DND-41 (cell line): ENCODE measurements around the gene GSDMA.

Experiments used
- ATAC-seq: fragments of 200-7000 bp; cut with Tn5 transposase; 3 replicates; pipeline ENCODE4 v1.9.1; 2021; ENCODE audit warnings: low read depth; ENCODE audit not compliant: insufficient read depth
- DNase-seq: peaks from one replicate; pipeline ENCODE4 v3.0.0-alpha.2; 2020
- H2AFZ ChIP-seq: 2 replicates; pipeline ENCODE4 v1.6.0; 2012; ENCODE audit warnings: low read depth, low read length
- H3K27ac ChIP-seq: 2 replicates; pipeline ENCODE4 v1.5.1; 2012; ENCODE audit warnings: low read length, inconsistent platforms
- H3K27me3 ChIP-seq: fragments of 200-600 bp; sonication (generic); 2 replicates; pipeline ENCODE4 v1.6.0; 2012; ENCODE audit warnings: low read length, mild to moderate bottlenecking, inconsistent platforms; ENCODE audit not compliant: insufficient read depth, poor library complexity
- H3K36me3 ChIP-seq: 2 replicates; pipeline ENCODE4 v1.5.1; 2012; ENCODE audit warnings: low read length, inconsistent platforms; ENCODE audit not compliant: insufficient read depth
- H3K4me1 ChIP-seq: 2 replicates; pipeline ENCODE4 v1.5.1; 2012; ENCODE audit warnings: mild to moderate bottlenecking, low read length; ENCODE audit not compliant: insufficient read depth
- H3K4me2 ChIP-seq: 2 replicates; pipeline ENCODE4 v1.6.0; 2012; ENCODE audit warnings: mild to moderate bottlenecking, moderate library complexity, low read length, inconsistent platforms; ENCODE audit not compliant: insufficient read depth
- H3K4me3 ChIP-seq, 2 experiments: fragments of 200-600 bp in 1 of 2; shearing (Covaris generic) in 1 of 2; 2 replicates each; pipeline ENCODE4 v1.5.1; 2012 to 2016; ENCODE audit warnings: inconsistent platforms in 2 of 2, low read length in 2 of 2, mild to moderate bottlenecking in 2 of 2, low read depth in 1 of 2, moderate library complexity in 1 of 2
- H3K79me2 ChIP-seq: 2 replicates; pipeline ENCODE4 v1.6.0; 2012; ENCODE audit warnings: low read length, inconsistent platforms; ENCODE audit not compliant: insufficient read depth
- H3K9ac ChIP-seq: 2 replicates; pipeline ENCODE4 v1.6.0; 2012; ENCODE audit warnings: low read depth, mild to moderate bottlenecking, inconsistent platforms, low read length, moderate library complexity
- H3K9me3 ChIP-seq: 2 replicates; pipeline ENCODE4 v1.5.1; 2012; ENCODE audit warnings: low read length, moderate library complexity, mild to moderate bottlenecking, inconsistent platforms; ENCODE audit not compliant: insufficient read depth, severe bottlenecking
- H4K20me1 ChIP-seq: 2 replicates; pipeline ENCODE4 v1.6.0; 2012; ENCODE audit warnings: low read length; ENCODE audit not compliant: insufficient read depth
- EZH2 ChIP-seq: IDR thresholded peaks from 3 replicates; pipeline ENCODE4 v1.6.1; 2012; ENCODE audit warnings: borderline replicate concordance, low read depth, mild to moderate bottlenecking, moderate library complexity, low read length, inconsistent platforms; ENCODE audit not compliant: severe bottlenecking
- TF ChIP-seq, protein P1 (sequence below): IDR thresholded peaks from 2 replicates; pipeline ENCODE4 v1.5.1; 2012; ENCODE audit warnings: borderline replicate concordance, low read length, moderate library complexity, mild to moderate bottlenecking; ENCODE audit not compliant: poor library complexity, severe bottlenecking; ENCODE audit errors: extremely low read depth

The GSDMA gene

DNA sequence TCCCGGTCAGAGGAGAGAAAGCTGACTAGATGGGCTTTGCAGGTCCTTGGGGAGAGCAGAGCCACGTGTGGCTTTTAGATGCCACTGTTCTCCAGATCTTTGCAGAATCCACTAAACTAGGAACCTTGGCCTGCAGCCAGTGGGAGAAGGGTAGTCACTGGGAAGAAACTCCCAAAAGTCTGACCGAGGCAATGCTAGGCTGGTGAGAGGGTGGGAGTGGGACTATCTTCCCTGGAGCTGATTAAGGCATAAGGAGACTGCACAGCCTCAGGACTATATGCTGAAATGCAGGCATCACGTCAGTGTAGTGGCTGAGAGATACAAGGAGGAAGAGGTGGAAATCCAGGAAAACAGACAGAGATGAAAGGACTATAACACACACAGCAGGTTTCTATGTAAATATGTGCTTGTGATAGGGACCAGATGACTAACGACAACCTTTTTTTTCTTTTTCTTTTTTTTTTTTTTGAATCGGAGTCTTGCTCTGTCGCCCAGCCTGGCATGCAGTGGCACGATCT, 2.2 kb upstream of the GSDMA start:
- Histone ChIP-seq H2AFZ (peak overlapping the region; percentile 41; the same call in 1 of the 2 replicates), H3K9ac (no peak overlapping the region), H3K36me3 (no peaks in the 10 kb centered on the region), H3K27me3 (no peaks in the 10 kb centered on the region), H3K4me2 (no peak overlapping the region), H3K9me3 (no peaks in the 10 kb centered on the region), H4K20me1 (no peaks in the 10 kb centered on the region), H3K4me1 (peaks cover 7% of the 10 kb centered on the region), H3K4me3 (no peak overlapping the region), H3K27ac (no peak overlapping the region), H3K79me2 (no peaks in the 10 kb centered on the region)
- TF ChIP-seq, protein P1, sequence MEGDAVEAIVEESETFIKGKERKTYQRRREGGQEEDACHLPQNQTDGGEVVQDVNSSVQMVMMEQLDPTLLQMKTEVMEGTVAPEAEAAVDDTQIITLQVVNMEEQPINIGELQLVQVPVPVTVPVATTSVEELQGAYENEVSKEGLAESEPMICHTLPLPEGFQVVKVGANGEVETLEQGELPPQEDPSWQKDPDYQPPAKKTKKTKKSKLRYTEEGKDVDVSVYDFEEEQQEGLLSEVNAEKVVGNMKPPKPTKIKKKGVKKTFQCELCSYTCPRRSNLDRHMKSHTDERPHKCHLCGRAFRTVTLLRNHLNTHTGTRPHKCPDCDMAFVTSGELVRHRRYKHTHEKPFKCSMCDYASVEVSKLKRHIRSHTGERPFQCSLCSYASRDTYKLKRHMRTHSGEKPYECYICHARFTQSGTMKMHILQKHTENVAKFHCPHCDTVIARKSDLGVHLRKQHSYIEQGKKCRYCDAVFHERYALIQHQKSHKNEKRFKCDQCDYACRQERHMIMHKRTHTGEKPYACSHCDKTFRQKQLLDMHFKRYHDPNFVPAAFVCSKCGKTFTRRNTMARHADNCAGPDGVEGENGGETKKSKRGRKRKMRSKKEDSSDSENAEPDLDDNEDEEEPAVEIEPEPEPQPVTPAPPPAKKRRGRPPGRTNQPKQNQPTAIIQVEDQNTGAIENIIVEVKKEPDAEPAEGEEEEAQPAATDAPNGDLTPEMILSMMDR = no peak
- no peak for TF ChIP-seq EZH2
- DNase-seq (no peak), ATAC-seq (no peak)

DNA sequence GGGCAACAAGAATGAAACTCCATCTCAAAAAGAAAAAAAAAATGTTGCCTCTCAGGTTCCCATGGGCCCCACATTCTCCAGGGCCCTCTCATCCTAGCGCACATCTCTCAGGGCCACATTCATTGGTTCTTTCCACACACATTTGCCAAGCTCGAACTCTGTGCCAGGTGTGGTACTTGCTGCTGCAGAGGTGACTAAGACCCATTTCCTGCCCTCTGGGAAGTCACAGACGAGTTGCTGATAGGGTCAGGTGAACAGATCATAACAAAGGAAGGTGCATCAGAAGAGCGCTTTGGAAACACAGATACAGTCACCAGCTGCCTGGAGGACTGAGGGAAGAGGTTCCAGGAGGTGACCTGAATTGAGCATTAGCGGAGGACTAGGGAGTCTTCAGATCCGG, 1.0 kb downstream of the GSDMA start:
- Histone ChIP-seq H3K36me3 (no peaks in the 10 kb centered on the region), H3K27me3 (peaks cover 3% of the 10 kb centered on the region), H3K4me3 (no peak overlapping the region), H3K4me1 (peaks cover 5% of the 10 kb centered on the region), H3K9ac (no peak overlapping the region), H3K27ac (no peak overlapping the region), H3K79me2 (no peaks in the 10 kb centered on the region), H3K4me2 (no peak overlapping the region), H2AFZ (no peak overlapping the region), H4K20me1 (no peaks in the 10 kb centered on the region), H3K9me3 (no peaks in the 10 kb centered on the region)
- ATAC-seq (no peak), DNase-seq (no peak)
- TF ChIP-seq, protein P1 = no peak
- TF ChIP-seq EZH2 = no peak

DNA sequence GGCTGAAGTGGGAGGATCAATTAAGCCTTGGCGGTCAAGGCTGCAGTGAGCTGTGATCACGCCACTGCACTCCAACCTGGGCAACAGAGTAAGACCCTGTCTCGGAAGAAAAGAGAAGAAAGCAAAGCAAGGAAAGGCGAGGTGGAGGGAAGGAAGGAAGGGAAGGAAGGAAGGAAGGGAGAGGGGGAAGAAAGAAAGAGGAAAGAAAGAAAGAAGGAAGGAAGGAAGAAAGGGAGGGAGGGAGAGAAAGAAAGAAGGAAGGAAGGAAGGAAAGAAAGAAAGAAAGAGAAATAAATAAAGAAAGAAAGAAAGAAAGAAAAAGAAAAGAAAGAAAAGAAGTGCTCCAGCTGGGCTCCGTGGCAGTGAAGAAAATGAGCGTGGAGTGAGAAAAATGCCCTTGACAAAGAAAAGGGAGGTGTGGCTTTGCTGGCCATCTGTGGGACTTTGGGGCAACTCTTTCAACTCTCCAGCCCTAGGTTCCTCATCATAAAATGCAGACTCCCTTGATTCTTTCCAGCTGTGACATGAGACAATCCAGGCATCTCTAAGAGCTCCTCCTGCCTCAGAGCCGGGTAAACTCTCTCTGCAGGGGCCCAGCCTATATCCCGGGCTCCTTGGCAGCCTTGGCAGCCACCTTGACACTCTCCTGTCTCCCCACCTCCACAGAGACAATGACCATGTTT, 2.4 kb downstream of the GSDMA start:
- no peak for TF ChIP-seq EZH2
- TF ChIP-seq, protein P1 = no peak
- Histone ChIP-seq H3K79me2 (no peaks in the 10 kb centered on the region), H2AFZ (no peak overlapping the region), H3K36me3 (no peaks in the 10 kb centered on the region), H3K27me3 (peaks cover 10% of the 10 kb centered on the region), H3K9me3 (no peaks in the 10 kb centered on the region), H3K4me1 (no peaks in the 10 kb centered on the region), H3K27ac (no peak overlapping the region), H3K4me2 (no peak overlapping the region), H4K20me1 (no peaks in the 10 kb centered on the region), H3K9ac (no peak overlapping the region), H3K4me3 (no peak overlapping the region)
- no peak for DNase-seq
- ATAC-seq = no peak
